Epithelial cell of proximal tubule (primary cell): ENCODE measurements around the gene IL9. TPM values are rescaled to one million over a fixed set of nuclear protein-coding genes. Genes with fewer than 3 reads are reported as not detected.

Experiments used
- DNase-seq: peaks from one replicate; pipeline ENCODE4 v3.0.0-alpha.2; 2011; ENCODE audit warnings: low read depth
- H3K4me3 ChIP-seq: 2 replicates; pipeline ENCODE4 v1.5.1; 2011; ENCODE audit warnings: low read depth, mild to moderate bottlenecking, low read length
- total RNA-seq: library from RNA; depleted of rRNA; stranded (reverse); fragments of >200 nt; gene quantifications from 2 replicates; pipeline ENCODE4 v1.2.3, GENCODE V29; 2015
- TF ChIP-seq, protein P1 (sequence below): conservative IDR thresholded peaks from 2 replicates; pipeline ENCODE4 v1.5.1; 2012; ENCODE audit warnings: low read depth, mild to moderate bottlenecking, low read length

The IL9 gene
- total RNA-seq, 1 donor from 2014 or later, result not detected

DNA sequence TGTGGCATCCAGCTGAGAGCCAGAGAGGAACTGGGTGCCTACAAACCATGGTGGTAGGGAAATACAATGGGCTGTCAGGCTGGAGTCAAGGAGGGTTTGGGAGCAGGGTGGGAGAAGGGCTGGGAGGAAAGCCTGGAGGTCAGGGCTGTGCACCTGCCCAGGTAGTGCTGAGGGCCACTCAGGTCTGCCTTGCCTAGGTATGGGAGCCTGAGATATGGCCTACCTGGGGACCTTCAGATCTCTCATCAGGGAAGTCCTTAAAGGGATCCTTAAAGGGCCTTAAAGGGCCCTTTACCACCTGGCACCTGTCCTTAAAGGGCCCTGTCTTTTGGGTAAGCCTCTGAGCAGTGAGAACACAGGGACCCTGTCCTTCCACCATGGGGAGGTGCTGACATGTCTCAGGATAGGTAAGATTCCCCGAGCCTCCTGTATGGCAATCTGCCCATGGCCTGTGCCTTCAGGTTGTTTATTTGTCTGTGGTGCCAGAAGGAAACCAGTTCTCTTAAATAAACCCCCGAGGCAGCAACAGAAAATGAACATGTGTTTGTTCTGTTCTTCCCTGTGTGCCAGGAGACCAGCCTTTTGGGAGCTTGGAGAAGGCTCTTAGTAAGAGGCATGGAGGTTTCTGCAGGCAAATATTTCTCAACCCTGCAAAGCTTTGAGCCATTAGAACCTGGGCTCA is 37.9 kb downstream of the IL9 start:
- no peak overlapping the region for H3K4me3 ChIP-seq
- no peak for DNase-seq
- TF ChIP-seq, protein P1, sequence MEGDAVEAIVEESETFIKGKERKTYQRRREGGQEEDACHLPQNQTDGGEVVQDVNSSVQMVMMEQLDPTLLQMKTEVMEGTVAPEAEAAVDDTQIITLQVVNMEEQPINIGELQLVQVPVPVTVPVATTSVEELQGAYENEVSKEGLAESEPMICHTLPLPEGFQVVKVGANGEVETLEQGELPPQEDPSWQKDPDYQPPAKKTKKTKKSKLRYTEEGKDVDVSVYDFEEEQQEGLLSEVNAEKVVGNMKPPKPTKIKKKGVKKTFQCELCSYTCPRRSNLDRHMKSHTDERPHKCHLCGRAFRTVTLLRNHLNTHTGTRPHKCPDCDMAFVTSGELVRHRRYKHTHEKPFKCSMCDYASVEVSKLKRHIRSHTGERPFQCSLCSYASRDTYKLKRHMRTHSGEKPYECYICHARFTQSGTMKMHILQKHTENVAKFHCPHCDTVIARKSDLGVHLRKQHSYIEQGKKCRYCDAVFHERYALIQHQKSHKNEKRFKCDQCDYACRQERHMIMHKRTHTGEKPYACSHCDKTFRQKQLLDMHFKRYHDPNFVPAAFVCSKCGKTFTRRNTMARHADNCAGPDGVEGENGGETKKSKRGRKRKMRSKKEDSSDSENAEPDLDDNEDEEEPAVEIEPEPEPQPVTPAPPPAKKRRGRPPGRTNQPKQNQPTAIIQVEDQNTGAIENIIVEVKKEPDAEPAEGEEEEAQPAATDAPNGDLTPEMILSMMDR, result no peak

DNA sequence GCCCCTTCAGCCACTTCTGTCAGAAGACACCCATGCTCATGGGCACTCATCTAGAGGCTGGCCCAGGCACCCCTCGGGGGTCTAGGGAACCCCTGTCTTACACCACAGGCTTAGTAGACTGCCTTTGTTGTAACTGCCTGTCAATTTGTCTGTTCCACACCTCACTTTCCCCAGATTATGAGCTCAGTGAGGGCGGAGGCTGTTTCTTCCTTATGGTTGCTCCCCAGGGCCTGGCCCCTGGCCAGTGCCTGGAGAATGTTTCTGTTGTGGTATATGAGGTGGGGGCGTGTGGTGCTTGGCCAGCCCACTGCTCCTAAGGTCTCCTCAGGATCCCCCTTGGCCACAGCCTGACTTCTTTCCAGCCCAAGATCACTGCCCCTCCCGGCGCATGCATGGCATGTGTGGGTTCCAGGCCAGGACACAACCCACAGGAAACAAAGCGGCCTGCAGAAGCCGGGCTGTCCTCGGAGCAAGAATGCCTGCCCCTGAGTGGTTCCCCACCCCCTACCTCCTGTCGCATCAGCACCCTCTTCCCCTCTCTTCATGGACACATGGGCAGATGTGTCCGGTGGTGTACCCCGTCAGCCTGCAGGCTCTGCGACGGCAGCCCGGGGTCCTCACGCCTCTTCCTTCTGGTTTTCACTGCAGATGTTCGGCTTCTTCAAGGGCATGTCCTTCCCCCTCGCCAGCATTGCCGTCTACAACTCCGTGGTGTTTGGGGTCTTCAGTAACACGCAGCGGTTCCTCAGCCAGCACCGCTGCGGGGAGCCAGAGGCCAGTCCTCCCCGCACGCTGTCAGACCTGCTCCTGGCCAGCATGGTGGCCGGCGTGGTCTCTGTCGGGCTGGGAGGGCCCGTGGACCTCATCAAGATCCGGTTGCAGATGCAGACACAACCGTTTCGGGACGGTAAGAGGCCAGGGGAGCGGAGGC is 43.5 kb downstream of the IL9 start:
- H3K4me3 ChIP-seq, result no peak overlapping the region
- TF ChIP-seq, protein P1, result no peak
- DNase-seq, result no peak

DNA sequence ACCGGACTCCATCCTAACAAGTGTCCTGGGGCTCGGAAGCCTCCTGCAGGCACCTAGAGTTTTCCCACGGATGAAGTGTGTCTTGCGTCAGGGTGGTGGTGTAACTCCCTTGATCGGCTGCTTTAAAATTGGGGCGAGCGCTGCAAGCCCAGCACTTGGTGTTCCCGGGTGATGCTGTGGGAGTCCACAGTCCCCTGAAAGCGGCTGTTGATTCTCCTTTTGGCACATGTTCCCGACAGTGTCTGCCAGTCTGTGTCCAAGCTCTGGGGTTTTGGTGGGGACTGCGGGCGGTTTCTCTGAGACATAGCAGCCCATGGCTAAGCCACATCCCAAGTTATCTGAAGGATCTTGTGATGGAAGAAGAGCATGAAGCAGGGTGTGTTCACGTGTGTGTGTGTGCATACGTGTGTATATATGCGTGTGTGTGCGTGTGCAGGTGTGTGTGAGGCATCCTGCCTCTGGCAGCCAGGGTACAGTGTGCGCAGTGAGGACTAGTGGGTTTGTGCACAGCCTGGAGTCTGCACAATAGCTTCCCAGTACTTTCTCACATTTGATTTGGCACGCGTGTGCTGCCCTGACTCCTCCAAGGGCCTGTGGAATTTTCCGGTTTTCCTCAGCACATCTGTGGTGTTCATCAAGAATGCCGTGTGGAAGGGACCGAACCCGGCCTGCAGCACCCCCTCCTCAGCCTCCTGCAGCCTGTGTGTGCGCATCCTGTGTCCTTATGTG is 44.3 kb downstream of the IL9 start:
- TF ChIP-seq, protein P1, result no peak
- no peak for DNase-seq
- no peak overlapping the region for H3K4me3 ChIP-seq

DNA sequence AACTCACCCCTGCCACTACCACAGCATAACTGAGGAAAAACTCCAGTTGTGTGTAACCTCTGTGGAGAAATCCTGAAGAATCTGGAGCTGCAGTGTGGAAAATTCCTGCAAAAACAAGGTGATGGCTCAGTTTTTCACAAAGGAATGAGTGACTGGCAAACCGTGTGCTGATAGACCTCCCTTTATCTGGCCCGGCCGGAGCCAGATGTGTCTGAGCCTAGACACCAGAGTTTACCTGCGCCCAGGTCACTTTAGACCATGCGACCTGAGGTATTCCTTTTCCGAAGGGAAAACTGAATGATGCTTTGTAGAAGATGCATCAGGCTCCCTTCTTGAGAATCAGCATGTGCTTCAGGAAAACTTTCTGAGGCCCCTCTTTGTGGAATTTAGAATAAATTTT is 45.0 kb downstream of the IL9 start:
- H3K4me3 ChIP-seq, result no peak overlapping the region
- TF ChIP-seq, protein P1, result no peak
- DNase-seq, result no peak

DNA sequence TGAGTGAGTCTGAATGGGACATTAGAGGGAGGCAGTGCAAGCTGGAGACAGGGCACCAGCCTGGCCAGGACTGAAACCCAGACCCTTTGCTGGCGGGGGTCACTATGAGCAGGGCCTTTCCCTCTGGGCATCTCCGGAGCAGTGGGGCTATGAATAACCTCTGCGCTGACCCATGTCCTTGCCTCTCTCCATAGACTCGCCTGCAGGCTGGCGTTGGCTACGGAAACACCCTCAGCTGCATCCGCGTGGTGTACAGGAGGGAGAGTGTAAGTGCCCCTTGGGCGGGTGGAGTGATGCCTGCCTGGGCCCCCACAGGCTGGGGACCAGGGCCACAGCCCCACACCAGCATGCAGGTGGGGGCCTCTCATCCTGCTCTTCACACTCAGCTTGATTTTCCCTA is 45.4 kb downstream of the IL9 start:
- TF ChIP-seq, protein P1, result no peak
- no peak for DNase-seq
- H3K4me3 ChIP-seq, result no peak overlapping the region

DNA sequence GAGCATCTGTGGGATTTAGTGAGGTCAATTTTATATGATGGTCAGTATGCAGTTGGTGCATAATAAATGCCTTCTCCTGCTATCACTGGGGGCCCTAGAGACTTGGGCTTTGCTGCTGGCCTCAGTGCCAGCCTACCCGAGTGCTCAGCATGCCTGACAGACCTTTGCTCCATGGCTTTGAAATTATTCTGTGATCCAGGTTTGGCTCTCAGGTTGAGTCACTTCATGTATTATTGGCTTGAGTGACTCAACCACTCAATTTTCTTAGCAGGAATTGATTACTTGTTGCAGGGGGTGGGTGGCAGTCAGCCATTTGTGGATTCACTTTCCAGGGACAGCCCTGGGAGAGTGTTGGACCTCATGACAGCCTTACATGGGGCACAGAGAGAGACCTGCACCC is 47.7 kb downstream of the IL9 start:
- no peak for DNase-seq
- TF ChIP-seq, protein P1, result no peak
- no peak overlapping the region for H3K4me3 ChIP-seq
